CD4-positive, alpha-beta T cell treated with Interleukin-4 for 1 hour (primary cell): ENCODE measurements around the gene QPCT.

Experiments used
- DNase-seq, 2 donors: peaks; one replicate each; pipeline ENCODE4 v3.0.0-alpha.2; 2020 to 2022

The QPCT gene

GRCh38 chr2:37325625-37326071 is 18.8 kb upstream of the QPCT start:
- no peak for DNase-seq

- no peak for DNase-seq
Observed at GRCh38 chr2:37326285-37326684, 18.1 kb upstream of the QPCT start.

GRCh38 chr2:37326866-37327634 is 17.4 kb upstream of the QPCT start:
- DNase-seq, result no peak

- DNase-seq, result no peak
Observed at GRCh38 chr2:37330681-37331080, 13.7 kb upstream of the QPCT start.

- DNase-seq, result no peak
Observed at GRCh38 chr2:37332560-37332959, 11.9 kb upstream of the QPCT start.

- no peak for DNase-seq
Observed at GRCh38 chr2:37333256-37333655, 11.2 kb upstream of the QPCT start.

- DNase-seq, result no peak
Observed at GRCh38 chr2:37335604-37336003, 8.8 kb upstream of the QPCT start.

GRCh38 chr2:37337620-37338280 is 6.7 kb upstream of the QPCT start:
- DNase-seq, result no peak

- DNase-seq, result no peak
Observed at GRCh38 chr2:37338933-37339332, 5.5 kb upstream of the QPCT start.

- no peak for DNase-seq
Observed at GRCh38 chr2:37340637-37341036, 3.8 kb upstream of the QPCT start.

- no peak for DNase-seq
Observed at GRCh38 chr2:37342591-37343220, 1.7 kb upstream of the QPCT start.

GRCh38 chr2:37343537-37344434 is 644 bp upstream of the QPCT start:
- no peak for DNase-seq

GRCh38 chr2:37348155-37348554 is 3.7 kb downstream of the QPCT start:
- DNase-seq, result no peak

- DNase-seq, result no peak
Observed at GRCh38 chr2:37349231-37349860, 4.9 kb downstream of the QPCT start.

- DNase-seq, result peak in 1 of 2 donors; percentile 47
Observed at GRCh38 chr2:37350034-37350433, 5.6 kb downstream of the QPCT start.

GRCh38 chr2:37354531-37354930 is 10.1 kb downstream of the QPCT start:
- DNase-seq, result no peak

GRCh38 chr2:37355735-37356134 is 11.3 kb downstream of the QPCT start:
- DNase-seq, result no peak

- no peak for DNase-seq
Observed at GRCh38 chr2:37356299-37356698, 11.9 kb downstream of the QPCT start.

- no peak for DNase-seq
Observed at GRCh38 chr2:37357069-37357468, 12.6 kb downstream of the QPCT start.

- DNase-seq, result no peak
Observed at GRCh38 chr2:37357530-37357929, 13.1 kb downstream of the QPCT start.

- no peak for DNase-seq
Observed at GRCh38 chr2:37358466-37358865, 14.0 kb downstream of the QPCT start.

GRCh38 chr2:37361216-37361815 is 16.9 kb downstream of the QPCT start:
- DNase-seq, result no peak
